ENCODE results near the gene SYNDIG1. TPM values are rescaled to one million over a fixed set of nuclear protein-coding genes. Genes with fewer than 3 reads are reported as not detected.

SYNDIG1 gene
- total RNA-seq, 2 donors from 2014 or later: not detected

GRCh38 chr20:24452498-24453127 lies 16.8 kb upstream of the SYNDIG1 start:
- ATAC-seq (replicated peaks): no peak
- Mint-ChIP-seq H3K27ac (no peak overlapping the region), H3K36me3 (ENCODE audit: low read depth) (no peaks in the 10 kb centered on the region), H3K9me3 (no peaks in the 10 kb centered on the region), H3K4me3 (no peak overlapping the region), H3K27me3 (peaks cover 26% of the 10 kb centered on the region), H3K4me1 (no peaks in the 10 kb centered on the region)

DNA sequence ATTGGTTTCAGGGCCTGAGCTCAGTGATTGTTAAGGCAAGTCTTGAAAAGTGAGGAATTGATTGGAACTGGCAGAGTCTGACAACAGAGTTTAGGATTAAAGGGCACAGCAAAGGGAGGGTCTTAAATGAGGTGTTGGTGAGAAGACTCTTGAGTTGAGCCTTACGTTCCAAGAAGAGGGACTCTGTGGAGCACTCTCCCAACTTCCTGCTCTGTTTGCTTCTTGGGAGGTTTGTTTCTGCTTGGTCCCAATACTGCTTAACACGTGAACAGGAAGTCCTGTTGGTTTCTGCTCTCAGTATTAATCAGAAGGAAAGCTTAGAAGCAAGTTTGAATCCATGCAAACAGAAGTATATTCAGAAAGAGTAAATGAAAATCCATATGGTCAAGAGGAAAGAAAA lies 15.6 kb upstream of the SYNDIG1 start:
- H3K27ac Mint-ChIP-seq: no peak overlapping the region
- no peaks in the 10 kb centered on the region for H3K36me3 Mint-ChIP-seq (ENCODE audit: low read depth)
- peaks cover 25% of the 10 kb centered on the region for H3K27me3 Mint-ChIP-seq
- H3K4me3 Mint-ChIP-seq: no peak overlapping the region
- ATAC-seq (replicated peaks): no peak
- H3K9me3 Mint-ChIP-seq: no peaks in the 10 kb centered on the region
- H3K4me1 Mint-ChIP-seq: no peaks in the 10 kb centered on the region

DNA sequence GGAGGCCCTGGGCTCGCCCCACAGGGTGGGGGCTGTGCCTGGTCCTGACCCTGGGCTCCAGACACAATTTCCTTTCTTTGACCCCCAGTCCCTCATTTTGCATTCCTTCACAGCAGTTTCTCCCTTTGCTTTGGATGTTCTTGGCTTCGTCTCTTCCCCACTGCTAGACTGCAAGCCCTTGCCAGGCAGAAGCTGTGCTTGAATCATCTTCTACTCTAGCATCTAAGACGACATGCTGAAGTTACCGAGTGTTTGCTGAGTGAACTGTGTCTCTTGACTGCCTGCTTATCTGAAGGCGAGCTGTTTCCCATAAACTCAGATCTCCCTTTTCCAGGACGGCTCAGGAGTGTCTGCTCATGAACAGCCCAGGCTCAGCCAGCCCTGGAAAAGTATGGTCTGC lies 14.3 kb upstream of the SYNDIG1 start:
- H3K4me3 Mint-ChIP-seq: no peak overlapping the region
- peaks cover 25% of the 10 kb centered on the region for H3K27me3 Mint-ChIP-seq
- no peaks in the 10 kb centered on the region for H3K36me3 Mint-ChIP-seq (ENCODE audit: low read depth)
- H3K4me1 Mint-ChIP-seq: no peaks in the 10 kb centered on the region
- no peak for ATAC-seq (replicated peaks)
- H3K27ac Mint-ChIP-seq: no peak overlapping the region
- H3K9me3 Mint-ChIP-seq: no peaks in the 10 kb centered on the region

GRCh38 chr20:24456398-24456781 lies 13.0 kb upstream of the SYNDIG1 start:
- no peak overlapping the region for H3K4me3 Mint-ChIP-seq
- ATAC-seq (replicated peaks): no peak
- no peaks in the 10 kb centered on the region for H3K4me1 Mint-ChIP-seq
- no peak overlapping the region for H3K27ac Mint-ChIP-seq
- H3K36me3 Mint-ChIP-seq (ENCODE audit: low read depth): no peaks in the 10 kb centered on the region
- peaks cover 25% of the 10 kb centered on the region for H3K27me3 Mint-ChIP-seq
- H3K9me3 Mint-ChIP-seq: no peaks in the 10 kb centered on the region

DNA sequence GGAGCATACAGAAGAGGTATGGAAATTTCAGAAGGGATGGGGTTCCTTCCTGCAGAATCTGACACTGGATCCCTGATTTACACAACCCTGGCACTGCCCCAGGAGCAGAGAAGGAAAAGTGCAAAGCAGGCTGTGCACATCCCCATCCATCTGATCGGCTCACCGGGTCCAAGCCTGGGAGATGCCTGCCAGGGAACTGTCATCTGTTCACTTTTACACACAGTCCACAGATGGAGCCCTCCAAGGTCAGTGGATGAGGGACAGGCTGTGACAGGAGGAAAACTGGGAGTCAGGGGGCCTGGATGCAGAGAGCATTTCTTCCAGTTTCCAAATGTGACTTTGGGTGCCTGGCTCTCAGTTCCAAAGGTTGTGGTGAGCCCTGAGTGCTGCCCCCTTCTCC lies 11.0 kb upstream of the SYNDIG1 start:
- ATAC-seq (replicated peaks): no peak
- Mint-ChIP-seq H3K4me1 (no peaks in the 10 kb centered on the region), H3K9me3 (no peaks in the 10 kb centered on the region), H3K36me3 (ENCODE audit: low read depth) (no peaks in the 10 kb centered on the region), H3K27me3 (peaks cover 15% of the 10 kb centered on the region), H3K4me3 (no peak overlapping the region), H3K27ac (no peak overlapping the region)

GRCh38 chr20:24459733-24460132 lies 9.7 kb upstream of the SYNDIG1 start:
- H3K36me3 Mint-ChIP-seq (ENCODE audit: low read depth): no peaks in the 10 kb centered on the region

GRCh38 chr20:24460712-24461111 lies 8.7 kb upstream of the SYNDIG1 start:
- H3K27me3 Mint-ChIP-seq: peaks cover 11% of the 10 kb centered on the region
- no peaks in the 10 kb centered on the region for H3K4me1 Mint-ChIP-seq
- H3K4me3 Mint-ChIP-seq: no peak overlapping the region
- ATAC-seq (replicated peaks): no peak
- H3K27ac Mint-ChIP-seq: no peak overlapping the region
- no peaks in the 10 kb centered on the region for H3K36me3 Mint-ChIP-seq (ENCODE audit: low read depth)
- no peaks in the 10 kb centered on the region for H3K9me3 Mint-ChIP-seq

More at GRCh38 chr20:24459733-24460132, 9.7 kb upstream of the SYNDIG1 start:
- Mint-ChIP-seq H3K4me3 (no peak overlapping the region), H3K27ac (no peak overlapping the region), H3K4me1 (no peaks in the 10 kb centered on the region), H3K9me3 (no peaks in the 10 kb centered on the region), H3K27me3 (peaks cover 13% of the 10 kb centered on the region)
- no peak for ATAC-seq (replicated peaks)

- H3K4me3 Mint-ChIP-seq: no peak overlapping the region
- H3K27me3 Mint-ChIP-seq: peaks cover 15% of the 10 kb centered on the region
- H3K4me1 Mint-ChIP-seq: no peaks in the 10 kb centered on the region
- no peaks in the 10 kb centered on the region for H3K36me3 Mint-ChIP-seq (ENCODE audit: low read depth)
- no peak overlapping the region for H3K27ac Mint-ChIP-seq
- no peak for ATAC-seq (replicated peaks)
- no peaks in the 10 kb centered on the region for H3K9me3 Mint-ChIP-seq
These were observed 7.6 kb upstream of the SYNDIG1 start for GRCh38 chr20:24461848-24462247.

DNA sequence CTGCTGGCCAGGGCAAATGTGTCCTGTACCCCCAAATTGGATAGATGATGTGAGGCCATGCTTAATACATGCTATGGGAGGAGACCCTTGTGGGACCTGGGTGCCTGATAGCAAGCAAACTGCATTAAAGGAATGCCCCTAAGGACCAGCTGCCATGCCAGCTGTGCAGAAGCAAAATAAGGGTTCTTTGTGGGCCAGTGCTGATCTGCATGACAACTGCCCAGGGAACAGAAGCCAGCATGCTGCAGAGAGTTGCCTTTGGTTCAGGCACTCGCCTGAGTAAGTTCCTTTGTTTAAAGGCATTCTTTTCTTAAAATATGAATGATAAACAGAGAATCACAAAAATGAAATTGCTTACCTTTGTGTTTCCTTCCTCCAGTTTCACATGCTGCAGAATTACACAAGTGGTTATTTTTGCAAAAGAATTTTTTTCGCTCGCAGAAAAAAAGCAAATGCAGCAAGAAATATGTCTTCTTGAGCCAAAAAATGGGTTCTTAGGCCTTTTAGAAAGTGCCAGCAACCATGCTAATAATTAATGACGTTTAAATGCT lies 6.9 kb upstream of the SYNDIG1 start:
- H3K4me1 Mint-ChIP-seq: no peaks in the 10 kb centered on the region
- no peak for ATAC-seq (replicated peaks)
- no peaks in the 10 kb centered on the region for H3K36me3 Mint-ChIP-seq (ENCODE audit: low read depth)

GRCh38 chr20:24465159-24465558 lies 4.3 kb upstream of the SYNDIG1 start:
- no peaks in the 10 kb centered on the region for H3K4me1 Mint-ChIP-seq
- no peak for ATAC-seq (replicated peaks)
- no peak overlapping the region for H3K4me3 Mint-ChIP-seq
- H3K9me3 Mint-ChIP-seq: no peaks in the 10 kb centered on the region
- no peak overlapping the region for H3K27ac Mint-ChIP-seq
- H3K27me3 Mint-ChIP-seq: peaks cover 21% of the 10 kb centered on the region
- H3K36me3 Mint-ChIP-seq (ENCODE audit: low read depth): no peaks in the 10 kb centered on the region

More for the DNA sequence above, 6.9 kb upstream of the SYNDIG1 start:
- Mint-ChIP-seq H3K27ac (no peak overlapping the region), H3K4me3 (no peak overlapping the region), H3K9me3 (no peaks in the 10 kb centered on the region), H3K27me3 (peaks cover 17% of the 10 kb centered on the region)

DNA sequence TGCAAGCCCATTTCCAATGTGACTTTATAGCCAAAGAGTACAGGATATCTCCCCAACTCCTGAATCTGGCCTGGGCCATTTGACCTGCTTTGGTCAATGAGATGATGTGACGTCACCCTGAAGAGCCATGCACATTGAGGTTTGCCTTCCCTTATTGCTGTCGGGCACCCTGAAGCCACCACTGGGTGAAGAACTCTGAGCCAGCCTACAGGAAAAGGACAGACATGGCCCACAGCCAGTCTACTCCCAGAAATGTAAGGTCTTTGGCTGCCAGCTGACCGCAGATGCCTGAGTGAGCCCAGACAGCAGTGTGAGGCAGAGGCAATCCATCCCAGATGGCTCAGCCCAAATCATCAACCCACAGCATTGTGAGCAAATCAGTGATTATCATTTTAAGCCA lies 3.7 kb upstream of the SYNDIG1 start:
- no peaks in the 10 kb centered on the region for H3K9me3 Mint-ChIP-seq
- no peak overlapping the region for H3K4me3 Mint-ChIP-seq
- H3K27ac Mint-ChIP-seq: no peak overlapping the region
- ATAC-seq (replicated peaks): no peak
- no peaks in the 10 kb centered on the region for H3K36me3 Mint-ChIP-seq (ENCODE audit: low read depth)
- H3K4me1 Mint-ChIP-seq: no peaks in the 10 kb centered on the region
- H3K27me3 Mint-ChIP-seq: peaks cover 23% of the 10 kb centered on the region

- H3K4me1 Mint-ChIP-seq: no peaks in the 10 kb centered on the region
- ATAC-seq (replicated peaks): no peak
- H3K27ac Mint-ChIP-seq: no peak overlapping the region
- no peak overlapping the region for H3K4me3 Mint-ChIP-seq
- no peaks in the 10 kb centered on the region for H3K36me3 Mint-ChIP-seq (ENCODE audit: low read depth)
- H3K9me3 Mint-ChIP-seq: no peaks in the 10 kb centered on the region
- peaks cover 34% of the 10 kb centered on the region for H3K27me3 Mint-ChIP-seq
These were observed 871 bp upstream of the SYNDIG1 start for GRCh38 chr20:24468401-24469115.

- no peak for ATAC-seq (replicated peaks)
- H3K4me3 Mint-ChIP-seq: no peak overlapping the region
These were observed 691 bp downstream of the SYNDIG1 start for GRCh38 chr20:24469894-24470745.

DNA sequence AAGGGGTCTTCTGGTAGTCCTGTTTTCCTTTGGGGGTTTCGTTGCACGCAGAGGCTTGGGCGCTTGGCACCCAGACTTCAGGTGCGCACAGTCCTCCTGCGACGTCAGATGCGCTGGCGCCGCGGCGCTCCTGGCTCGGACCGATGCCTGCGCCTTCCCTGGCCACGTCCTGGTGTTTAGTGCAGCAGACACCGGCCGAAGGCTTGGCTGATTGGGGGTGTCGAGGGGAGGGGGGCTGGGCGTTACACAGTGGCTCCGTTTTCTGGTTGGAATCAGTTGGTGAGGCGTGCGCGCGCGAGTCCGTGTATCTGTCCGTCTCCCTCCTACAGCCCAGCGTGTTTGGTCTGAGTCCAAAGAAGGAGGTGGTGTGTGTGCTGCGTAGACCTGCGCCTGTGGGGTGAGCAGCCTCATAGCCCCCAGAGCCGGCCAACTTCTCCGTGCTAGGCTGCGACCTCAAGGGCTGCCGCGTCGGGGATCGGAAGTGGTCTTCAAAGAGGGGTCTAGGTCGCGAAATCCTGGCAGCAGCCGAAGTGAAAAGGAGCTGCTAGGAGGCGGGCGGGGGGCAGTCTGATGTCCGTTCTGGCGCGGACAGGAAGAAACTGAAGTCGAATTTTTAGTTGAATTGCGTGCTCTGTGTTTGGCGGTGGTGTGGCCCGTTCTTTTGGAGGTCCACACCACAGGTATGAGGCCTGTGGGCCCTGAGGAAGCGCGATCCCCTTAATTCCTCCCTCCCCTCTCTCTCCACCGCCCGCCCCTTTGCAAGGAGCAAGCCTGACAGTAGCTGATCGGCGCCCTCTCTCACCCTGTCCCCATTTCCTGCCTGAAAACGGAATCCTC lies 1.5 kb downstream of the SYNDIG1 start:
- no peak overlapping the region for H3K27ac Mint-ChIP-seq
- no peak overlapping the region for H3K4me3 Mint-ChIP-seq
- H3K4me1 Mint-ChIP-seq: no peaks in the 10 kb centered on the region
- H3K27me3 Mint-ChIP-seq: peaks cover 29% of the 10 kb centered on the region
- no peak for ATAC-seq (replicated peaks)
- no peaks in the 10 kb centered on the region for H3K36me3 Mint-ChIP-seq (ENCODE audit: low read depth)
- no peaks in the 10 kb centered on the region for H3K9me3 Mint-ChIP-seq

More at GRCh38 chr20:24469894-24470745, 691 bp downstream of the SYNDIG1 start:
- no peaks in the 10 kb centered on the region for H3K9me3 Mint-ChIP-seq
- no peaks in the 10 kb centered on the region for H3K4me1 Mint-ChIP-seq
- H3K36me3 Mint-ChIP-seq (ENCODE audit: low read depth): no peaks in the 10 kb centered on the region
- no peak overlapping the region for H3K27ac Mint-ChIP-seq
- peaks cover 29% of the 10 kb centered on the region for H3K27me3 Mint-ChIP-seq
